SK-N-SH (cell line): Measurements from ENCODE around the gene GGT5. TPM values are rescaled to one million over a fixed set of nuclear protein-coding genes. Genes with fewer than 3 reads are reported as not detected.
"Not testable (repeated sequence)": the region's sequence is repeated elsewhere in the genome, so short reads cannot be mapped to it uniquely, and the experiment has no call there.

Experiments used
- CTCF ChIA-PET: fragments of 300-600, 350-600 bp; formaldehyde crosslinking; extraction: SDS; loops from one replicate; lab custom pipeline; 2021; lab: Yijun Ruan, JAX
- POLR2A ChIA-PET: fragments of 350-600 bp; sonication (Branson Sonifier 250); formaldehyde crosslinking; extraction: SDS; loops from one replicate; lab custom pipeline; 2020; ENCODE audit warnings: antibody characterized with exemption, inconsistent platforms; lab: Yijun Ruan, JAX
- DNase-seq: peaks from one replicate; pipeline ENCODE4 v3.0.0; 2012
- H2AFZ ChIP-seq: fragments of 200-600 bp; sonication (generic); 2 replicates; pipeline ENCODE4 v1.8.1; 2016; ENCODE audit warnings: antibody characterized with exemption, mild to moderate bottlenecking, low read depth
- H3F3A ChIP-seq: fragments of 200-600 bp; sonication (generic); replicated peaks from 2 replicates; pipeline ENCODE3; 2016; ENCODE audit warnings: antibody characterized with exemption, mild to moderate bottlenecking; ENCODE audit not compliant: insufficient read depth
- H3K27ac ChIP-seq, 2 experiments: fragments of 200-500 bp in 1 of 2; fragments of 200-600 bp in 1 of 2; sonication (Bioruptor generic) in 1 of 2; sonication (generic), shearing (Covaris generic) in 1 of 2; 2 replicates each; pipeline versions ENCODE4 v1.5.1 to v1.6.1; 2014 to 2016; ENCODE audit warnings: low read depth in 2 of 2, inconsistent platforms in 1 of 2, low read length in 1 of 2, mild to moderate bottlenecking in 1 of 2, mixed read lengths in 1 of 2
- H3K27me3 ChIP-seq: fragments of 200-600 bp; sonication (generic), shearing (Covaris generic); 2 replicates; pipeline ENCODE4 v1.6.1; 2016; ENCODE audit warnings: mixed run types; ENCODE audit not compliant: insufficient read depth
- H3K36me3 ChIP-seq, 2 experiments: fragments of 200-500 bp in 1 of 2; fragments of 200-600 bp in 1 of 2; sonication (Bioruptor generic) in 1 of 2; sonication (generic) in 1 of 2; replicated peaks in 1 of 2; 2 replicates each; pipeline versions ENCODE3 to v1.5.1; 2014 to 2016; ENCODE audit warnings: low read length in 1 of 2, mild to moderate bottlenecking in 1 of 2; ENCODE audit not compliant: insufficient read depth in 2 of 2, control insufficient read depth in 1 of 2
- H3K4me1 ChIP-seq, 2 experiments: fragments of 200-500 bp in 1 of 2; fragments of 200-600 bp in 1 of 2; sonication (Bioruptor generic) in 1 of 2; sonication (generic), shearing (Covaris generic) in 1 of 2; 2 replicates each; pipeline versions ENCODE4 v1.5.1 to v1.6.1; 2014 to 2016; ENCODE audit warnings: low read depth in 1 of 2, low read length in 1 of 2, mixed run types in 1 of 2; ENCODE audit not compliant: insufficient read depth in 2 of 2, control insufficient read depth in 1 of 2
- H3K4me2 ChIP-seq: fragments of 200-600 bp; sonication (generic), shearing (Covaris generic); 2 replicates; pipeline ENCODE4 v1.6.1; 2017; ENCODE audit warnings: mixed run types
- H3K4me3 ChIP-seq, 2 experiments: fragments of 200-500 bp in 1 of 2; fragments of 200-600 bp in 1 of 2; sonication (Bioruptor generic) in 1 of 2; sonication (generic), shearing (Covaris generic) in 1 of 2; 2 replicates each; pipeline versions ENCODE4 v1.5.1 to v1.8.1; 2014 to 2016; ENCODE audit warnings: low read depth in 2 of 2, inconsistent platforms in 1 of 2, low read length in 1 of 2, mild to moderate bottlenecking in 1 of 2, mixed read lengths in 1 of 2, moderate library complexity in 1 of 2
- H3K79me2 ChIP-seq: fragments of 200-600 bp; sonication (generic); 2 replicates; pipeline ENCODE4 v1.8.1; 2017; ENCODE audit warnings: mild to moderate bottlenecking; ENCODE audit not compliant: insufficient read depth
- H3K9ac ChIP-seq: fragments of 200-600 bp; sonication (generic); 2 replicates; pipeline ENCODE4 v1.6.1; 2017; ENCODE audit warnings: mixed run types
- H3K9me2 ChIP-seq: fragments of 200-600 bp; sonication (generic); 2 replicates; pipeline ENCODE4 v1.6.1; 2017; ENCODE audit warnings: mixed run types
- H3K9me3 ChIP-seq: fragments of 200-600 bp; sonication (generic); 2 replicates; pipeline ENCODE4 v1.6.1; 2017; ENCODE audit warnings: mixed run types, mild to moderate bottlenecking, moderate library complexity
- H4K20me1 ChIP-seq: fragments of 200-600 bp; sonication (generic); 2 replicates; pipeline ENCODE4 v1.6.1; 2017; ENCODE audit warnings: mild to moderate bottlenecking, mixed run types; ENCODE audit not compliant: insufficient read depth
- EP300 ChIP-seq, 2 experiments: IDR thresholded peaks; 2 replicates each; pipeline versions ENCODE4 v1.4.0 to v1.6.1; 2012; ENCODE audit warnings: borderline replicate concordance in 1 of 2, low read depth in 1 of 2, low read length in 1 of 2
- JUND ChIP-seq: IDR thresholded peaks from 2 replicates; pipeline ENCODE4 v1.4.0; 2012
- RXRA ChIP-seq: IDR thresholded peaks from 2 replicates; pipeline ENCODE4 v1.4.0; 2012; ENCODE audit warnings: low read depth, mild to moderate bottlenecking, borderline replicate concordance
- TCF12 ChIP-seq: IDR thresholded peaks from 2 replicates; pipeline ENCODE4 v1.4.0; 2012
- TEAD4 ChIP-seq: IDR thresholded peaks from 2 replicates; pipeline ENCODE4 v1.4.0; 2012; ENCODE audit warnings: mild to moderate bottlenecking, borderline replicate concordance; ENCODE audit not compliant: insufficient read depth
- USF2 ChIP-seq: fragments of 150-350 bp; IDR thresholded peaks from 2 replicates; pipeline ENCODE4 v1.6.1; 2017; ENCODE audit warnings: antibody characterized with exemption, low read length, low read depth, borderline replicate concordance
- WGBS: methylation state at CpG from one replicate; pipeline ENCODE4 v1.1.6; 2017; ENCODE audit warnings: low lambda C conversion rate; 5-methylcytosine and 5-hydroxymethylcytosine counted together
- polyA plus RNA-seq, 3 experiments: library from polyadenylated mRNA; depleted of rRNA; stranded (reverse); fragments of >200 nt; gene quantifications; 2 replicates each; pipeline ENCODE4 v1.2.3, GENCODE V29; 2012

The GGT5 gene
- polyA plus RNA-seq, 1 of the 3 experiments (the other 2 are of a cell fraction), result 4.6 TPM

- Histone ChIP-seq H3K27ac (peak overlapping the region; percentile 53 to 99; a peak in 3 of 4 replicates), H3K9ac (peak overlapping the region; percentile 65), H2AFZ (peak overlapping the region; percentile 20), H3K4me2 (peak overlapping the region; percentile 68), H3F3A (peaks cover 41% of the 10 kb centered on the region), H3K4me1 (peaks cover 0 to 22% of the 10 kb centered on the region in 2 experiments; a peak in 2 of 4 replicates)
- 79% methylated on average over 15 of the region's 15 CpGs for WGBS
- TF ChIP-seq JUND (0 out of 2 replicates have a peak, but pooled peaks have one; percentile 3), EP300 (IDR thresholded peaks at IDR 0.05; ENCODE audit: borderline replicate concordance in 1 of 2, low read depth in 1 of 2, low read length in 1 of 2) (peak in 1 of 2 experiments; percentile 73; a peak in 2 of 4 replicates), RXRA (peak; percentile 75), TEAD4 (peak; percentile 51; the same call in 1 of the 2 replicates), TCF12 (peak; percentile 38)
- H3K27me3 ChIP-seq, H3K9me3 ChIP-seq, H3K4me3 ChIP-seq, H3K36me3 ChIP-seq, H4K20me1 ChIP-seq, H3K79me2 ChIP-seq, H3K9me2 ChIP-seq, POLR2A ChIA-PET, DNase-seq: not testable (repeated sequence)
- CTCF ChIA-PET, result interaction anchor here (1.0 kb wide), 1 partner anchor 8 kb away, joined by 3 read pairs; no protein-coding TSS in a partner anchor
Observed at GRCh38 chr22:24206460-24207263, 38.2 kb downstream of the GGT5 start.

- 91% methylated on average over 8 of the region's 8 CpGs for WGBS
- H3F3A ChIP-seq, result peaks cover 41% of the 10 kb centered on the region
- H3K4me3 ChIP-seq, result no peak overlapping the region
- no peak overlapping the region for H3K4me2 ChIP-seq
- no peaks in the 10 kb centered on the region for H3K79me2 ChIP-seq
- peak overlapping the region in 1 of 2 experiments; percentile 99; a peak in 2 of 4 replicates for H3K27ac ChIP-seq
- no peaks in the 10 kb centered on the region for H4K20me1 ChIP-seq
- DNase-seq, result no peak
- H3K9me2 ChIP-seq, result no peaks in the 10 kb centered on the region
- H3K4me1 ChIP-seq, result peaks cover 0 to 22% of the 10 kb centered on the region in 2 experiments; a peak in 2 of 4 replicates
- no peaks in the 10 kb centered on the region for H3K9me3 ChIP-seq
- H3K27me3 ChIP-seq, result no peaks in the 10 kb centered on the region
- no peak for TF ChIP-seq USF2
- ChIA-PET CTCF (interaction anchor here (1.0 kb wide), 1 partner anchor 9 kb away, joined by 3 read pairs; no protein-coding TSS in a partner anchor), POLR2A (no interaction called here)
- 0 out of 2 replicates have a peak overlapping the region, but pooled peaks have one; percentile 7 for H3K9ac ChIP-seq
- H3K36me3 ChIP-seq, result no peaks in the 10 kb centered on the region
- no peak overlapping the region for H2AFZ ChIP-seq
Observed at GRCh38 chr22:24205438-24206195, 39.3 kb downstream of the GGT5 start.

DNA sequence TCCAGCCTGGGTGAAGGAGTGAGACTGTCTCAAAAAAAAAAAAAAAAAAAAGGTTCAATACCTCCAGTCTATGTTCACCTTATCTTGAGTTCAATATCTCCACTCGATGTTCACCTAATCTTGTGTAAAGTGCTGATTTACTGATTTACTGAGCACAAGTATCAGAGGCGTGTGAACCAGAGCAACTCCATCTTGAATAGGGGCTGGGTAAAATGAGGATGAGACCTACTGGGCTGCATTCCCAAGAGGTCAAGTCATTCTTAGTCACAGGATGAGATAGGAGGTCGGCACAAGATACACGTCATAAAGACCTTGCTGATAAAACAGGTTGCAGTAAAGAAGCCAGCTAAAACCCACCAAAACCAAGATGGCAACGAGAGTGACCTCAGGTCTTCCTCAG is 41.0 kb downstream of the GGT5 start:
- not testable (repeated sequence) for H3K4me3 ChIP-seq

More for the DNA sequence above, 41.0 kb downstream of the GGT5 start:
- not testable (repeated sequence) for H2AFZ ChIP-seq, H3K79me2 ChIP-seq, H3K9me2 ChIP-seq, H3K9ac ChIP-seq, H3K27ac ChIP-seq, H3K4me2 ChIP-seq, H3K27me3 ChIP-seq, H4K20me1 ChIP-seq, DNase-seq, H3K36me3 ChIP-seq, H3K9me3 ChIP-seq
- 72% methylated on average over 5 of the region's 5 CpGs for WGBS
- Histone ChIP-seq H3F3A (peaks cover 40% of the 10 kb centered on the region), H3K4me1 (peaks cover 0 to 27% of the 10 kb centered on the region in 2 experiments; a peak in 2 of 4 replicates)
- POLR2A ChIA-PET, result interaction anchor here (0.7 kb wide), 1 partner anchor 162 kb away, joined by 3 read pairs; no protein-coding TSS in a partner anchor
- CTCF ChIA-PET, result interaction anchor here (1.3 kb wide), 1 partner anchor 14 kb away, joined by 5 read pairs; no protein-coding TSS in a partner anchor
